Liver (tissue), 9 donors: ENCODE results near the gene TNFRSF11A. TPM values are rescaled to one million over a fixed set of nuclear protein-coding genes. Genes with fewer than 3 reads are reported as not detected.

Source experiments
- DNase-seq: peaks from one replicate; pipeline ENCODE4 v3.0.0-alpha.2; 2017; ENCODE audit warnings: low spot score
- H3K27ac ChIP-seq, 2 donors: one replicate each; pipeline ENCODE4 v1.7.0; 2013; ENCODE audit warnings: inconsistent platforms in 2 of 2, low read length in 2 of 2, control low read depth in 1 of 2, low read depth in 1 of 2, mild to moderate bottlenecking in 1 of 2
- H3K27me3 ChIP-seq, 4 donors: one replicate each; pipeline versions ENCODE4 v1.6.1 to v1.7.0; 2013; ENCODE audit warnings: low read length in 3 of 4, inconsistent platforms in 1 of 4, mild to moderate bottlenecking in 1 of 4, moderate library complexity in 1 of 4; ENCODE audit not compliant: control insufficient read depth in 4 of 4, insufficient read depth in 4 of 4
- H3K36me3 ChIP-seq, 4 donors: one replicate each; pipeline versions ENCODE4 v1.6.1 to v1.7.0; 2013; ENCODE audit warnings: low read length in 3 of 4, mild to moderate bottlenecking in 3 of 4, low read depth in 1 of 4, moderate library complexity in 1 of 4; ENCODE audit not compliant: control insufficient read depth in 4 of 4, insufficient read depth in 3 of 4
- H3K4me1 ChIP-seq, 4 donors: one replicate each; pipeline versions ENCODE4 v1.6.1 to v1.7.0; 2013; ENCODE audit warnings: low read length in 3 of 4, mild to moderate bottlenecking in 3 of 4, moderate library complexity in 1 of 4; ENCODE audit not compliant: control insufficient read depth in 4 of 4, insufficient read depth in 4 of 4
- H3K4me3 ChIP-seq, 3 donors: one replicate each; pipeline versions ENCODE4 v1.6.1 to v1.7.0; 2013; ENCODE audit warnings: low read length in 3 of 3, control low read depth in 1 of 3, low read depth in 1 of 3, mild to moderate bottlenecking in 1 of 3
- H3K9ac ChIP-seq, 2 donors: one replicate each; pipeline ENCODE4 v1.7.0; 2013; ENCODE audit warnings: low read length in 2 of 2, mild to moderate bottlenecking in 2 of 2, moderate library complexity in 2 of 2, control low read depth in 1 of 2, low read depth in 1 of 2
- H3K9me3 ChIP-seq, 4 donors: one replicate each; pipeline versions ENCODE4 v1.6.1 to v1.7.0; 2013; ENCODE audit warnings: low read length in 3 of 4; ENCODE audit not compliant: control insufficient read depth in 4 of 4
- ATF3 ChIP-seq: IDR thresholded peaks from 2 replicates; pipeline ENCODE4 v1.6.1; 2016; ENCODE audit warnings: antibody characterized with exemption
- CTCF ChIP-seq: fragments of 150-350 bp; IDR thresholded peaks from 2 replicates; pipeline ENCODE4 v1.5.1; 2017; ENCODE audit warnings: improper control_type of control experiment, low read depth, low read length; ENCODE audit not compliant: missing input control
- EGR1 ChIP-seq, 2 donors: IDR thresholded peaks; 2 replicates each; pipeline ENCODE4 v1.6.1; 2016 to 2018; ENCODE audit warnings: antibody characterized with exemption in 2 of 2, low read depth in 2 of 2
- FOXA1 ChIP-seq: IDR thresholded peaks from 2 replicates; pipeline ENCODE4 v1.6.1; 2016; ENCODE audit warnings: antibody characterized with exemption
- FOXA2 ChIP-seq: IDR thresholded peaks from 2 replicates; pipeline ENCODE4 v1.6.1; 2016; ENCODE audit warnings: antibody characterized with exemption
- GABPA ChIP-seq, 2 donors: IDR thresholded peaks in 1 of 2; conservative IDR thresholded peaks in 1 of 2; 2 replicates each; pipeline ENCODE4 v1.6.1; 2016; ENCODE audit warnings: antibody characterized with exemption in 2 of 2, mild to moderate bottlenecking in 1 of 2, moderate library complexity in 1 of 2
- HNF4G ChIP-seq: IDR thresholded peaks from 2 replicates; pipeline ENCODE4 v1.6.1; 2016; ENCODE audit warnings: antibody characterized with exemption
- JUND ChIP-seq, 2 donors: IDR thresholded peaks; 2 replicates each; pipeline ENCODE4 v1.6.1; 2016; ENCODE audit warnings: antibody characterized with exemption in 2 of 2
- NR2F2 ChIP-seq: IDR thresholded peaks from 2 replicates; pipeline ENCODE4 v1.6.1; 2016; ENCODE audit warnings: antibody characterized with exemption
- RAD21 ChIP-seq, 2 donors: IDR thresholded peaks; 2 replicates each; pipeline ENCODE4 v1.6.1; 2016; ENCODE audit warnings: antibody characterized with exemption in 2 of 2, mild to moderate bottlenecking in 2 of 2
- REST ChIP-seq: IDR thresholded peaks from 2 replicates; pipeline ENCODE4 v1.6.1; 2016; ENCODE audit warnings: antibody characterized with exemption, mild to moderate bottlenecking
- RXRA ChIP-seq, 2 donors: IDR thresholded peaks; 2 replicates each; pipeline ENCODE4 v1.6.1; 2017 to 2018; ENCODE audit warnings: antibody characterized with exemption in 2 of 2, mild to moderate bottlenecking in 1 of 2
- SP1 ChIP-seq: IDR thresholded peaks from 2 replicates; pipeline ENCODE4 v1.6.1; 2018; ENCODE audit warnings: antibody characterized with exemption, mild to moderate bottlenecking
- TAF1 ChIP-seq: conservative IDR thresholded peaks from 2 replicates; pipeline ENCODE4 v1.6.1; 2016; ENCODE audit warnings: antibody characterized with exemption, mild to moderate bottlenecking
- ZBTB33 ChIP-seq: IDR thresholded peaks from 2 replicates; pipeline ENCODE4 v1.6.1; 2016; ENCODE audit warnings: antibody characterized with exemption
- WGBS: extraction: QIAGEN DNeasy Blood & Tissue Kit; methylation state at CpG from one replicate; pipeline ENCODE4 v1.1.7; 2013; 5-methylcytosine and 5-hydroxymethylcytosine counted together
- polyA plus RNA-seq, 2 donors: library from polyadenylated mRNA; stranded (reverse) in 1 of 2; unstranded in 1 of 2; fragments of 200-250 nt in 1 of 2; fragments of >200 nt in 1 of 2; fragmentation: Nextera tagmentation in 1 of 2; extraction: Ambion mirVana in 1 of 2; gene quantifications; one replicate each; pipeline versions ENCODE4 v1.2.1 to v1.2.3, GENCODE V29; 2013 to 2015
- total RNA-seq, 2 donors: library from RNA; depleted of rRNA; stranded (reverse); fragments of >200 nt; gene quantifications; one replicate each; pipeline ENCODE4 v1.2.3, GENCODE V29; 2014
- TF ChIP-seq, protein P1 (sequence below): IDR thresholded peaks from 2 replicates; pipeline ENCODE4 v1.6.1; 2016; ENCODE audit warnings: antibody characterized with exemption
- donor health status: healthy.
- donor health status: healthy.
- donor health status: healthy.
- donor health status: healthy.
- donor health status: healthy.

The TNFRSF11A gene
- total and polyA plus RNA-seq, 4 donors, result 0.32 to 1.8 (median 0.90) TPM

DNA sequence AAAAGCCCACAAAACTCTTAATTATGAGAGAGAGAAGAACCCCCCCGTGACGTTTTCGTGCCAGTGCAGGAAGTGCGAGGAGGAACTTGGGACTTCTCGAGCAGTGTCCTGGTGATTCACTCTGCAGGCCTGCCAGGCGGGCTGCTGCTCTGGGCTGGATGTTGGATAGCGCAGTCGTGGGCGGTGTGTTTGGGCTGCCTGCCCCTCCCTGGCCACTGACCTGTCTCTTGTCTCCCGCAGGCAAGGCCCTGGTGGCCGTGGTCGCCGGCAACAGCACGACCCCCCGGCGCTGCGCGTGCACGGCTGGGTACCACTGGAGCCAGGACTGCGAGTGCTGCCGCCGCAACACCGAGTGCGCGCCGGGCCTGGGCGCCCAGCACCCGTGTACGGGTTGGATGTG, 29.0 kb downstream of the TNFRSF11A start:
- Histone ChIP-seq H3K9ac (no peak overlapping the region), H3K36me3 (no peaks in the 10 kb centered on the region), H3K4me1 (no peaks in the 10 kb centered on the region), H3K27me3 (no peaks in the 10 kb centered on the region), H3K27ac (no peak overlapping the region), H3K4me3 (no peak overlapping the region), H3K9me3 (no peaks in the 10 kb centered on the region)
- WGBS, result 94% methylated on average over 29 of the region's 29 CpGs
- TF ChIP-seq FOXA1 (no peak), ATF3 (no peak), HNF4G (no peak), EGR1 (IDR thresholded peaks at IDR 0.05; ENCODE audit: low read depth in 2 of 2) (no peak), NR2F2 (no peak), SP1 (no peak), JUND (IDR thresholded peaks at IDR 0.05) (no peak), RAD21 (IDR thresholded peaks at IDR 0.05) (no peak), TAF1 (no peak), RXRA (IDR thresholded peaks at IDR 0.05) (no peak), REST (no peak), ZBTB33 (no peak)
- TF ChIP-seq, protein P1, sequence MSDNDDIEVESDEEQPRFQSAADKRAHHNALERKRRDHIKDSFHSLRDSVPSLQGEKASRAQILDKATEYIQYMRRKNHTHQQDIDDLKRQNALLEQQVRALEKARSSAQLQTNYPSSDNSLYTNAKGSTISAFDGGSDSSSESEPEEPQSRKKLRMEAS, result no peak
- DNase-seq, result no peak

DNA sequence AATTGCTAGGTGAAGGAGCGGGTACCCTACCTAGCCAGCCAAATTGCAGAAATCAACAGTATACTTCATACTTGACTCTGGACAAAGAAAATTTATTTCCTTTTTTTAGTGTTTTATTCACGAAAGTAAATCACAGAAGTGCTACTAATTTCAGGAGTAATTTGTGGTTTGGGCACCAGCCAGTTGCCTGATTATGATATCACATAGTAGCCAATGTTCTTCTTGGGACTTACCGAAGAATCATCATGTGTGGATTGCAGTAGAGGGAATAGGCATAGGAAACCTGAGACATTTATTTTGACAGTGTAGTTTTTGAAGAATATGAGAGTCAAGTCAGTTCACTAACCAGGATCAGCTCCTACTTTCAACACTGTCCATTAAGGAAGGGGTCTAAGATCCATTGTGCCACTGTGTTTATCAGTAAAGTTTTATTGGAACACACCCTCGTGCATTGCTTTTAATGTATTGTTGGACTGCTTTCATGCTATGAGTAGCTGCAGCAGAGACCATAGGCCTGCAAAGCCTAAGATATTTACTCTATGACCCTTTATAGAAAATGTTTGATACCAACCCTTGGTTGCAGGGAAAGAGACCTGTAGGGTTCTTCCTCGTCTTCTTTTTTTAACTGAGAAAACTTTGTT, 32.1 kb downstream of the TNFRSF11A start:
- WGBS, result 81% methylated on average over 5 of the region's 5 CpGs
- no peak for DNase-seq
- no peak for TF ChIP-seq FOXA2
- TF ChIP-seq RXRA (IDR thresholded peaks at IDR 0.05), result no peak
- TF ChIP-seq, protein P1, result no peak
- TF ChIP-seq SP1, result no peak
- no peak for TF ChIP-seq RAD21 (IDR thresholded peaks at IDR 0.05)
- TF ChIP-seq REST, result no peak
- TF ChIP-seq TAF1, result no peak
- no peak for TF ChIP-seq CTCF
- TF ChIP-seq ZBTB33, result no peak
- no peak for TF ChIP-seq ATF3
- no peak for TF ChIP-seq EGR1 (IDR thresholded peaks at IDR 0.05; ENCODE audit: low read depth in 2 of 2)
- no peak for TF ChIP-seq GABPA (IDR thresholded peaks at IDR 0.05 in 1 of 2, conservative IDR thresholded peaks at IDR 0.05 in 1 of 2)
- no peak for TF ChIP-seq FOXA1
- no peak for TF ChIP-seq JUND (IDR thresholded peaks at IDR 0.05)

More for the DNA sequence above, 32.1 kb downstream of the TNFRSF11A start:
- Histone ChIP-seq H3K4me1 (no peaks in the 10 kb centered on the region), H3K4me3 (no peak overlapping the region), H3K9me3 (no peaks in the 10 kb centered on the region), H3K9ac (no peak overlapping the region), H3K27ac (no peak overlapping the region), H3K36me3 (no peaks in the 10 kb centered on the region), H3K27me3 (no peaks in the 10 kb centered on the region)
